ENCODE data around the gene MVB12B.

MVB12B gene

DNA sequence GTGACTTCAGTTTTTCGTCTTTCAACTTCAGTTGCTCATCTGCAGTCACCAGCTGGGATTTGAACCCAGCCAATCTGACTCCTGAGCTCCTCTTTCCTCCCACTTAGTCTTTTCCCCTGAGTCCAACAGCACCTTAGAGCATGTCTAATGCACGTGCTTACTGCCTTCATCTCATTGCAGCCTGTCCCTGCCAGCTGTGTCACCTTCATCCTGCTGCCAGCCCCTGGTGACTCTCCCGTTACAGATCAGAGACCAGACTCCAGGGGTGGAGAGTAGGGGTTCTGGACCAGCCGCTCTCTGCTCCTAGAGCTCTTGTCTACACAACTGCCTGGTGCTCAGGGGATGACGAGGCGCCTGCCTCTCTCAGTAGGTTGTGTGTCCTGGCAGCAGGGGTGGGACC lies 154.2 kb downstream of the MVB12B start:
- H3K27me3 ChIP-seq (replicated peaks; ENCODE audit: control insufficient read depth, insufficient read depth, low read length) = peaks cover 2% of the 10 kb centered on the region

DNA sequence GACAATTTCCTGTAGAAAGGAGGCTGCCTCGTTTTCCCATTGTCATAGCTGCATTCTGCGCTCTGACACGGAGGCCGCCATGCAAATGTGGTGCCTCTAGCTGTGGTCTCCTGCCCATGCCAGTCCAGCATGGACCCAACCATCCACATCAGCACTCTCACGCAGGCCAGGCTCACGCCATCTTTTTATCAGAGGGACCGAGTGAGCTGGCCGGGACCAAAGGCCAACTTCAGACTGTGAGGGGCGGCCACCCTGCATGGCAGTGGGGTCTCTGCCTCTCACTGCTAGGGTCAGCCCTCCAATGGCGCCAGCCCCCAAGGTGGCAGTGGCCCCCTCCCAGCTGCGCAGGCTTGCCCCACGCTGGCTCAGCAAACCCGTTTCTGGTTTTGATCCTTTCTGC lies 155.2 kb downstream of the MVB12B start:
- H3K36me3 ChIP-seq (ENCODE audit: control insufficient read depth, insufficient read depth, low read length) = no peaks in the 10 kb centered on the region
- TF ChIP-seq, protein P1, sequence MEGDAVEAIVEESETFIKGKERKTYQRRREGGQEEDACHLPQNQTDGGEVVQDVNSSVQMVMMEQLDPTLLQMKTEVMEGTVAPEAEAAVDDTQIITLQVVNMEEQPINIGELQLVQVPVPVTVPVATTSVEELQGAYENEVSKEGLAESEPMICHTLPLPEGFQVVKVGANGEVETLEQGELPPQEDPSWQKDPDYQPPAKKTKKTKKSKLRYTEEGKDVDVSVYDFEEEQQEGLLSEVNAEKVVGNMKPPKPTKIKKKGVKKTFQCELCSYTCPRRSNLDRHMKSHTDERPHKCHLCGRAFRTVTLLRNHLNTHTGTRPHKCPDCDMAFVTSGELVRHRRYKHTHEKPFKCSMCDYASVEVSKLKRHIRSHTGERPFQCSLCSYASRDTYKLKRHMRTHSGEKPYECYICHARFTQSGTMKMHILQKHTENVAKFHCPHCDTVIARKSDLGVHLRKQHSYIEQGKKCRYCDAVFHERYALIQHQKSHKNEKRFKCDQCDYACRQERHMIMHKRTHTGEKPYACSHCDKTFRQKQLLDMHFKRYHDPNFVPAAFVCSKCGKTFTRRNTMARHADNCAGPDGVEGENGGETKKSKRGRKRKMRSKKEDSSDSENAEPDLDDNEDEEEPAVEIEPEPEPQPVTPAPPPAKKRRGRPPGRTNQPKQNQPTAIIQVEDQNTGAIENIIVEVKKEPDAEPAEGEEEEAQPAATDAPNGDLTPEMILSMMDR (IDR thresholded peaks at IDR 0.05; ENCODE audit: insufficient read depth, low read length, poor library complexity, severe bottlenecking) = no peak
- H3K27me3 ChIP-seq (replicated peaks; ENCODE audit: control insufficient read depth, insufficient read depth, low read length) = peaks cover 2% of the 10 kb centered on the region
- DNase-seq (ENCODE audit: extremely low read depth, insufficient read length) = no peak
- H3K4me3 ChIP-seq (replicated peaks; ENCODE audit: low read depth, low read length) = no peak overlapping the region

More for the DNA sequence above, 154.2 kb downstream of the MVB12B start:
- Histone ChIP-seq H3K36me3 (ENCODE audit: control insufficient read depth, insufficient read depth, low read length) (no peaks in the 10 kb centered on the region), H3K4me3 (replicated peaks; ENCODE audit: low read depth, low read length) (no peak overlapping the region)
- DNase-seq (ENCODE audit: extremely low read depth, insufficient read length) = no peak
- TF ChIP-seq, protein P1 (IDR thresholded peaks at IDR 0.05; ENCODE audit: insufficient read depth, low read length, poor library complexity, severe bottlenecking) = no peak

DNA sequence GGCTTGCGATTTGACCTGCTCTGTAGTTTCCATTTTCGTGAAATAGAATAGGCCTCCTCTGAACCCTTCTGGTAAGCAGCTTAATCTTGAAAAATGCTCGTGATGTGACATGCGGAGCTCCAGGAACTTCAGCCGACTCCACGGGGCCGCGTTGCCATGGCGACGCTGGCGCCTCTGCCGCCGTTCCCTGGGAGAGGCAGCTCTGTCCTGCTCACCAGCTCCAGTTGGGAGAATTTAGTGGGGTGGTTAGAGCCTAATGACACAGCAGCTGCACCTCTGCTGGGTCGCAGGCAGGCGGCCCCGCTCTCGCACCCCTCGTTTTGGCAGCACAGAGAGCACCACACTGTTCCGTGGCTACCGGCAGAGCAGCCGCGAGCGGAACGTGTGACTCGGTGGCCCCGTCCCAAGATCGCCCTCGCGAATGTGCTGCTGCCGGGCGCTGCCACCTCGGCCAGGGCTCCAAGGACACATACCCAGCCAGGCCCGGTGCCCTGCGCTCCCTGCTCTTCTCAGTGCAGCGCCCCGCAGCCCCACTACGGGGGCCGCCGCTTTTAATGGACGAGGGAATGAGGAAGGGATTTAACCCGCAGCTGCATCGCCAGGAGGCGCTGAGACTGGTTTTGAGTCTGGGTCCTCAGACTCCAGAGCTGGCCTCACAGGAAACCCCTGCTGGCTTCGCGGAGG lies 155.9 kb downstream of the MVB12B start:
- TF ChIP-seq, protein P1 (IDR thresholded peaks at IDR 0.05; ENCODE audit: insufficient read depth, low read length, poor library complexity, severe bottlenecking) = no peak
- Histone ChIP-seq H3K36me3 (ENCODE audit: control insufficient read depth, insufficient read depth, low read length) (no peaks in the 10 kb centered on the region), H3K27me3 (replicated peaks; ENCODE audit: control insufficient read depth, insufficient read depth, low read length) (peaks cover 2% of the 10 kb centered on the region), H3K4me3 (replicated peaks; ENCODE audit: low read depth, low read length) (no peak overlapping the region)
- no peak for DNase-seq (ENCODE audit: extremely low read depth, insufficient read length)

DNA sequence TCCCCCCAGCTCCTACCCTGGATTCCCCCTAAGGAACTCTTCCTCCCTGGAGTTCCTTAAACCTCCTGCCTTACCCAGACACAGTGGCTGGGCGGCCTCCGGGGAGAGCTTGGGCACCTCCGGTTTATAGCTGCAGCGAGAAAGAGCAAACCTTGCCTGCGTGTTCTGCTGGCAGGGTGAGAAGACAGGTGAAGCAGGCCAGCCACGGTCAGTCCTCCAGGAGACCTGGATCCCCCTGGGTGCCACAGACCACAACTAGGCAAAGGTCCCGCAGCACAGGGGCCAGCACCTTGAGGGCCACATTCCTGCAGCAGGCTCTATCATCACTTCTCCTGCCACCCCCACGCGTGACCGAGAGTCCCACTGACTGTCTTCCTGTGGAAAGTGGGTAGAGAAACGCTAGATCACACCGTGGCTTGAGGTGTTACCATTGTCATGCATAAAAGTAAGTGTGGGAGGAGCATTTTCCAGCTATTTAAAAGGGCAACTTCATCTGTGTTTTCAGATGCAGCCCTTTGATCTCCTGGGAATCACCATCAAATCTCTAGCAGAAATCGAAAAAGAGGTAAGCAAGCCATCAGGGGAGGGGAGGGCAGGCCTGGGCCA lies 156.9 kb downstream of the MVB12B start:
- TF ChIP-seq, protein P1 (IDR thresholded peaks at IDR 0.05; ENCODE audit: insufficient read depth, low read length, poor library complexity, severe bottlenecking) = no peak
- H3K27me3 ChIP-seq (replicated peaks; ENCODE audit: control insufficient read depth, insufficient read depth, low read length) = peaks cover 2% of the 10 kb centered on the region
- no peaks in the 10 kb centered on the region for H3K36me3 ChIP-seq (ENCODE audit: control insufficient read depth, insufficient read depth, low read length)
- H3K4me3 ChIP-seq (replicated peaks; ENCODE audit: low read depth, low read length) = no peak overlapping the region
- no peak for DNase-seq (ENCODE audit: extremely low read depth, insufficient read length)

DNA sequence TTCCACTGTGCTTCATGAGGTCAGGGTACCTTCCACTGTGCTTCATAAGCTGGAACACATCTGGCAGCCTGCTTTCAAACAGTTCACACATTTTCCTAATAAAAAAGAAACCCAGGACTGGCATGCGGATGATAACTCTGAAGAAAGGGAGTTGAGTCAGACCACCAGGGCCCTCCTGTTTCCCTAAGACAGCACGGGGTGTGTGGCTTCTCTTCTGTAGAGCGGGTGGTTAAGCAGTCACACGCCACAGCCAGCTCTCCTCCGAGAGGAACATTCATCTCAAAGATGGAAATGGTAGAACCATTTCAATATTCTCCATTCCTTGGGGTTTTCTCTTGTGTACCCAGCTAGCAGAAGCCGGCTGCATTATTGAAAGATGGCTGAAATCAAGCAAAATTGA lies 159.0 kb downstream of the MVB12B start:
- no peak for DNase-seq (ENCODE audit: extremely low read depth, insufficient read length)
- Histone ChIP-seq H3K36me3 (ENCODE audit: control insufficient read depth, insufficient read depth, low read length) (no peaks in the 10 kb centered on the region), H3K27me3 (replicated peaks; ENCODE audit: control insufficient read depth, insufficient read depth, low read length) (peaks cover 2% of the 10 kb centered on the region), H3K4me3 (replicated peaks; ENCODE audit: low read depth, low read length) (no peak overlapping the region)
- TF ChIP-seq, protein P1 (IDR thresholded peaks at IDR 0.05; ENCODE audit: insufficient read depth, low read length, poor library complexity, severe bottlenecking) = no peak
